GM18951 (cell line): ENCODE measurements around the gene RUFY3.
"Not testable (repeated sequence)": the region's sequence is repeated elsewhere in the genome, so short reads cannot be mapped to it uniquely, and the experiment has no call there.

ENCODE experiments used
- POLR2A ChIP-seq: IDR thresholded peaks from 4 replicates; pipeline ENCODE4 v1.6.1; 2011; ENCODE audit warnings: mild to moderate bottlenecking; ENCODE audit not compliant: insufficient read length, insufficient read depth; ENCODE audit errors: extremely low read depth
- in situ Hi-C: fragments of 300-500 bp; cut with MboI; formaldehyde crosslinking; loops from one replicate; pipeline ENCODE4 v1.12.0; 2022; ENCODE audit warnings: low sequenced_read_pairs, mixed read lengths, inconsistent platforms; ENCODE audit not compliant: unreplicated experiment

RUFY3 gene

GRCh38 chr4:70700712-70701111, 21.1 kb upstream of the RUFY3 start:
- no peak for TF ChIP-seq POLR2A
- in situ Hi-C loops, result no loop called here

DNA sequence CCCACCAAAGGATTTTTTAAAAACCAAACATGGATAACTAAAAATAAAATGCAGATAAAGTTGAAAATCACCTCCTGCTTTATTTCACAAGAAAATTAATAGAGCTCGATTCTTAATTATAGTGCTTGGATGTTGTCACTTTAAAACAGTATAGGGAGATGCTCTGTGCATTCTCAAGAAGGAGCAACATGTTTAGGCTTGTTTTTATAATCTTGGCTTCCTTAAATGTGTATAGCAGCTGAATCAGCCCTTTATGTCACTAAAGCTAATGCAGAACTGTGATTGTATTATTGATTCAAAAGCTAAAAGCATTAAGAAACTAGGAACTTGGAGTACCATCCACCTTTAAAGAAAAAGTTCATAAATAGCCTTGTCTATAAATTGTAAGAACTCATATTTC, 20.5 kb upstream of the RUFY3 start:
- no peak for TF ChIP-seq POLR2A
- in situ Hi-C loops, result no loop called here

DNA sequence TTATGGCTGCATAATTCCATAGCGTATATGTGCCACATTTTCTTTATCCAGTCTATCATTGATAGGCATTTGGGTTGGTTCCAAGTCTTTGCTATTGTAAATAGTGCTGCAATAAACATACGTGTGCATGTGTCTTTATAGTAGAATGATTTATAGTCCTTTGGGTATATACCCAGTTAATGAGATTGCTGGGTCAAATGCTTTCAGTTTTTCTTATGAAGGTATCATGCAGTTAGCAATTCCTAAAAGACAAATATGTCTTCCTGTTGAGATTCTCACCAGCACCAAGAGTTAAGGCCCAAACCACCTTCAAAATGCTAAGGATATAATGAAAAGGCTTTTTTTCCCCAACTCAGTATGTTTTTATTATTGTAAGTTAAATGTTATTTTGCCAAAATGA, 19.2 kb upstream of the RUFY3 start:
- in situ Hi-C loops, result not testable (repeated sequence)

GRCh38 chr4:70703619-70704214, 18.0 kb upstream of the RUFY3 start:
- in situ Hi-C loops, result no loop called here
- TF ChIP-seq POLR2A, result no peak

GRCh38 chr4:70704215-70704930, 17.4 kb upstream of the RUFY3 start:
- TF ChIP-seq POLR2A, result peak; percentile 50
- in situ Hi-C loops, result no loop called here

DNA sequence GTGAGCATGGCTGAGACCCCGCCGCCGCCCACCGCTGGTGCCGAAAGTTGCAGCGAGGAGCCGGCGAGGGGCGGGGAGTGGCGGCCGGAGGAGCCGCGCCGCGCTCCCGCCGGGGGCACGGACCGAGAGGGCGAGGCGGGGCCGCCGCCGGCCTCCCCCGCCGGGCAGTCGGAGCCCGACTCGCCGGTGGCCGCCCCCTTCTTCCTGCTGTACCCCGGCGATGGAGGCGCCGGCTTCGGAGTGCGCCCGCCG, 16.9 kb upstream of the RUFY3 start:
- in situ Hi-C loops, result no loop called here
- no peak for TF ChIP-seq POLR2A

DNA sequence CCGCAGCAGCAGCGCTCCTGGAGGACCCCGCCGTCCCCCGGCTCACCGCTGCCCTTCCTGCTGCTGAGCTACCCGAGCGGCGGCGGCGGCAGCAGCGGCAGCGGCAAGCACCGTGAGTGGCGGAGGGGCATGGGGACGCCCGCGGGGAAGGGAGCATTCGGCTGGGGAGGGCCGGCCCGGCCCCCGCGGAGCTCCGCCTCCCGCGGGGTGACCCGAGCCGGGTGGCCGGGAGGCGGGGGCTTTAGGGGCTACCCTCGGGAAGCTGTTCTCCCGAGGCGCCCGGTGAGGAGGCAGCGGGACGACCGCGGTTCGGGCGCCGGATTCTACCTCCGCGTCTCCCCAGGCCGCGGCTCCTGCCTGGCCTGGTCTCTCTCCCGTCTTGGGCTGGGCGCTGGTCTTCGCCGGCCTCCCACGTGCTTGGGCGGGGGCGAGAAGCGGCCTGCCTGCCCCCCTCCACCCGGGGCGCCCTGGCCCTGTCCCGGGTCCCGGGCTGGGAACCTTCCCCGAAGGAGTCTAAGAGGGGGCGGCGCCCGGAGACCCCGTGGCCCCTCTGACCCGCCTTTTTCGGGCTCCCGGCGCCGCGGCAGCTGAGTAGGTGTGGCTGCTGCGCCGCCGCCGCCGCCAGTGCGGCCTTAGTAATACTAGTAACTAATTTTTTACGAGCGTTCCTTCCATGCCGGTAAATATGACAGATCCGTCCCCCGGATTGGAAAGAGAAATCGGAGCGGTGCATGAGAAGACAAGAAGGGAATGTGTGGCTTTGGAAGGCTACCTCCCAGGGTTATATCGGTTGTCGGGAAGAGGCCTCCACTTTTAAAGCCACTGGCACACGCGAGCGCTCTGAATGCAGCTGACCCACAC, 16.4 kb upstream of the RUFY3 start:
- peak; percentile 56 for TF ChIP-seq POLR2A
- in situ Hi-C loops, result no loop called here

GRCh38 chr4:70706044-70706461, 15.7 kb upstream of the RUFY3 start:
- no peak for TF ChIP-seq POLR2A

DNA sequence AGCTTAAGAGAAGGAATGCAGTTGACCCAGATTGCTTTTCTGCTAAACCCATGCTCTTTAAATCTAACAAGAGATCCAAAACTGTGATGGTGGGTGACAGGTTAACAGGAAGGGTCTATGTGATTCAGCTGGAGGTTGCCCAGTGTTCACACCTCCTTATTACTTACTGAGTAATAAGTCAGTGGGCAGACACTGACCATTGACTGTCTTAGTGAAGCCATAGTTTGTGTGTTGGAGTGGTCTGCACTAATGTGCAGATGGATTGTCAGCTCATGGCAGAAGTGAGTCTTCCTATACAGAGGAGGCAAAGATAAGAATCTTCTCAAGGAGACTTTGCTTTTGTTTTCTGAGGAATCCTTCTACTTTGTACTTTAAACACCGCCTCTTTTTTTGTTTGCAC, 15.2 kb upstream of the RUFY3 start:
- in situ Hi-C loops, result no loop called here
- no peak for TF ChIP-seq POLR2A

More at GRCh38 chr4:70706044-70706461, 15.7 kb upstream of the RUFY3 start:
- in situ Hi-C loops, result no loop called here

GRCh38 chr4:70709611-70710205, 12.1 kb upstream of the RUFY3 start:
- no peak for TF ChIP-seq POLR2A
- in situ Hi-C loops, result no loop called here

GRCh38 chr4:70711599-70711998, 10.2 kb upstream of the RUFY3 start:
- in situ Hi-C loops, result no loop called here
- TF ChIP-seq POLR2A, result no peak

- no peak for TF ChIP-seq POLR2A
- in situ Hi-C loops, result no loop called here
These were observed 9.6 kb upstream of the RUFY3 start for GRCh38 chr4:70712150-70712549.

- TF ChIP-seq POLR2A, result no peak
- in situ Hi-C loops, result no loop called here
These were observed 8.9 kb upstream of the RUFY3 start for GRCh38 chr4:70712604-70713452.
